Stimulated activated CD8-positive, alpha-beta memory T cell treated with anti-CD3 and anti-CD28 coated beads, Interleukin-7, amount 100 ng/mL, for 4 hours (primary cell): ENCODE results near the gene GOLGA6L25.
"Not testable (repeated sequence)": the region's sequence is repeated elsewhere in the genome, so short reads cannot be mapped to it uniquely, and the experiment has no call there.

Experiments
- DNase-seq, 2 donors: peaks; one replicate each; pipeline ENCODE4 v3.0.0-alpha.2; 2020; ENCODE audit warnings: low read depth in 2 of 2

Gene GOLGA6L25

DNA sequence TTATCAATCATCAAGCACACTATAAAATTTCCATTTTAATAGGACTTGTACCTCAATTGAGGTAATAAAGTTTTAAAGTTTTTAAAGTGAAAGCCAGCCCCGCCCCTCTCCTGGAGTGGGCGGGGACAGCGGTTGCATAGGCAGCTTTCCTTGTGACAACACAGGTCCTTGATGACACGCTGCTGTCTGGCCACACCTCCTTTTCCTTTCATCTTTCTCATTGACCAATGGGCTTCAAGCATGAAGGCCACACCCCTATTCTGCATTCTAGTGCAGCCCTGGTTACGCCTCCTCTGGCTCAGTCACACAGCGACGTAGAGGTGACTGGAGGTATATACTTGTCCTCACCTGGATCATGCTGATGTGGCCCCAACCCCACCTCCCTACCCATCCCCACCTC lies at the start of gene GOLGA6L25:
TSS of gene GOLGA6L25 (plus strand) at position 301 of the 400 bp plus-strand sequence. CDS start at position 362, 61 bp downstream.
- not testable (repeated sequence) for DNase-seq

GRCh38 chr15:28508217-28508889 lies 45.0 kb upstream of the GOLGA6L25 start:
- DNase-seq = not testable (repeated sequence)

- DNase-seq = not testable (repeated sequence)
These were observed 39.2 kb upstream of the GOLGA6L25 start for GRCh38 chr15:28514128-28514527.

GRCh38 chr15:28515208-28515607 lies 38.2 kb upstream of the GOLGA6L25 start:
- DNase-seq = not testable (repeated sequence)

DNA sequence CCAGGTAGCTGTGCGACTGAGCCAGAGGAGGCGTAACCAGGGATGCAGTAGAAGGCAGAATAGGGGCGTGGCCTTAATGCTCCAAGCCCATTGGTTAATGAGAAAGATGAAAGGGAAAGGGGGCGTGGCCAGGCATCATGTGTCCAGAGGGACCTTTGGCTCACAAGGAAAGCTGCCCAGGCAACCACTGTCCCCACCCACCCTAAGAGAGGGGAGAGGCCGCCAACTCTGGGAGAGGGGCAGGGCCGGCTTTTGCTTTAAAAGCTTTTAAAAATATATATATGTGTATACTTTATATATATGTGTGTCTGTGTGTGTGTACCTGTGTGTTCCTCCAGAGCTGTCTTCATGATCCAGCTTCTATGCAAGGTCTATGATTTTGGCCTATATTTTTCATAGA lies 20.4 kb upstream of the GOLGA6L25 start, which contains the start of gene GOLGA8G:
TSS of gene GOLGA8G (minus strand) at position 18 of the 400 bp plus-strand sequence. CDS start 62 bp downstream, outside the sequence.
- not testable (repeated sequence) for DNase-seq

DNA sequence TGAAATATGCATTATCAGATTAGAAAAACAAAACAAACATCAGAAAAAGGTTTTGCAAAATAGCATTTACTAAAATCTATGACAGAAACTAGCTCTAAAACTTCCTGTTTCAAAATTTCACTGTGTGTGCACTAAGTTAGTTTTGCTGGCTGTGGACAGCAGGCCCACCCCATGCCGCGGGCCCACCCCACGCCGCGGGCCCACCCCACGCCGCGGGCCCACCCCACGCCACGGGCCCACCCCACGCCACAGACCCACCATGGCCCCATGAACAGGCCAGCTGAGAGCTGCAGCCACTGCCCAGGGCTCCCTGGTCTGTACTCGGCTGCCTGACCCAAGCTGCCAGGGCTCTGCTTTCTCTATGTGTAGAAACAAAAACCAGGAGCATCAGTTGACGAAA lies 20.0 kb downstream of the GOLGA6L25 start:
- DNase-seq = not testable (repeated sequence)

DNA sequence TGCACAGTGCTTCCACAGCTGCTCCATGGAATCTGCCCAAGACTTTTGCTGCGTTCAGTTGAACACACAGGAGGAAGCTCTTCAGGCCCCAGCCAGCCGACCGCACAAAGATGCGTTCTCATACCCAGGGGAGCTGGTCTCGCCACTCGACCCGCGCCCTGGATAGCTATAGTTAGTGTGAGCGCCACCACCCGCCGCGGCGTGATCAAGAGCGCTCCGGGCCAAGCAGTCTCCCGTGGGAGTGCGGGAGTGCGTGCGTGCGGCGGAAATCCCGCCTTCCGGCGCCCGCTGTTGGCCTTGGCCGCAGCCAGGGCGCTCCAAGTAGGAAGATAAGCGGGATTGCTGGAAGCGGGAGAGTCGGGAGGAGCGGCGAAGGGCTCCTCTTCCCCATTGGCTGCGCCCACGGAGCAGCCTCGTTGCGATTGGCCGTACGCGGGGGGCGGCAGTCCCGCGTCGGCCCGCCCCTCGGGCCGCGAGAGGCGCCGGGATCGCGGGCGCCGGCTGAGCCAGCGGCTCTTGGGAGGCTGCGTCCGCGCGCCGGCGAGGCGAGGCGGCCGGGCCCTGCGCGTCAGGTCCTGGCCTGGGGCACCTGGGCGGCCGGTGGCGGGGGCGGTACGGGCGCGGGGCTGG lies 35.7 kb downstream of the GOLGA6L25 start:
- not testable (repeated sequence) for DNase-seq

DNA sequence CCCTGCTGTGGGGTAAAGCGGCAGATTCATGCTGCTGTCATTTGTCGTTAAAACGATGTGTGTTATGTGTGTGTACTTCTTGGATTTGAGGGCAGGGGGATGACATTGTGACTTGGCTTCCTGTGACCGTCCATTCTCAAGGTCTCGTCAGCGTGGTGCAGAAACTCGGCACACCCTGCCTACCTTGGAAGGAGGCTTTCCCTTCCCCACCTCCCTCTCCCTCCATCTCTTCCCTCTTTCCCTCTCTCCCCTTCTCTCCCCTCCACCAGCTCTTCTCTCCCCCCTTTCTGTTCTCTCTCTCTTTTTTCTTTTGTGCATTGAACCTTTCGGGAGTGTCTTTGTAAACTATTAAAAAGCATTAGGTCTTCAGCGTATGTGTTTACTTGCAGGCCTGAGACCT lies 36.4 kb downstream of the GOLGA6L25 start:
- not testable (repeated sequence) for DNase-seq

GRCh38 chr15:28592395-28592794 lies 39.0 kb downstream of the GOLGA6L25 start:
- not testable (repeated sequence) for DNase-seq

- DNase-seq = not testable (repeated sequence)
These were observed 40.2 kb downstream of the GOLGA6L25 start for GRCh38 chr15:28593424-28594129.

- not testable (repeated sequence) for DNase-seq
These were observed 44.1 kb downstream of the GOLGA6L25 start for GRCh38 chr15:28597471-28597870.

DNA sequence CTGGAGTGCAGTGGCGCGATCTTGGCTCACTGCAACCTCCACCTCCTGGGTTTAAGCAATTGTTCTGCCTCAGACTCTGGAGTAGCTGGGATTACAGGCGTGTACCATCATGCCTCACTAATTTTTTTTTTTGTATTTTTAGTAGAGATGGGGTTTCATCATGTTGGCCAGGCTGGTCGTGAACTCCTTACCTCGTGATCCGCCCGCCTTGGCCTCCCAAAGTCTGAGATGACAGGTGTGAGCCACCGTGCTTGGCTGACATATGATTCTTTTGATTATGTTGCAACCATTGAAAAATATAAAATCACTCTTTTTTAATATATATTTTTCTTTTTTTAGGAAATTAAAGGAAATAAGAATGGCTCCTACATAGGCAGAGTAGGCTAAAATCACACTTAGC lies 44.8 kb downstream of the GOLGA6L25 start:
- DNase-seq = not testable (repeated sequence)

GRCh38 chr15:28602152-28602551 lies 48.8 kb downstream of the GOLGA6L25 start:
- DNase-seq = not testable (repeated sequence)
